HG02884 (cell line): ENCODE measurements around the gene NTM.
"Not testable (repeated sequence)": the region's sequence is repeated elsewhere in the genome, so short reads cannot be mapped to it uniquely, and the experiment has no call there.

ENCODE experiments used
- ATAC-seq: cut with Tn5 transposase; IDR thresholded peaks from one replicate; pipeline ENCODE4 v1.9.1; 2021; ENCODE audit warnings: mild to moderate bottlenecking, moderate library complexity; ENCODE audit not compliant: unreplicated experiment

The NTM gene

DNA sequence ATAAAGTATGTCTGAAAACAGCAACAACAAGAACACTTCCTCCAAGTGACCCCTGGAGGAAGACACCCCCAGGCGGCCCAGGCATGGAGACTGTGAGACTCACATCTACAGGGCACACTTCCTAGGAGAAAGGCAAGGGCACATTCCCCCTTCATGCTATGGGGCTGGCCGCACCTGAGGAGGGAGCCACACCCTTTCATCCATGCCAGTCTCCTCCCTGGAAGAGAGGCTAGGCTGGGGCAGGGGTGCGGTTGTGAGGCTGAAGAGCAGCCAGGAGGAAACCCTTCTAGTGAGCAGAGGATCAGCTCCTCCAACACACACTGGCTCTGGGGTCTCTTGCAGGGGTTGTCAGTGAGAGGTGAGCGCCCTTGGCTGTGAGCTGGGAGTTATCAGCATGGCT lies 678.8 kb downstream of the NTM start:
- no peak for ATAC-seq

GRCh38 chr11:132050049-132050448 lies 679.6 kb downstream of the NTM start:
- ATAC-seq: no peak

- ATAC-seq: no peak
Observed at GRCh38 chr11:132050577-132051165, 680.3 kb downstream of the NTM start.

- no peak for ATAC-seq
Observed at GRCh38 chr11:132051704-132052103, 681.3 kb downstream of the NTM start.

DNA sequence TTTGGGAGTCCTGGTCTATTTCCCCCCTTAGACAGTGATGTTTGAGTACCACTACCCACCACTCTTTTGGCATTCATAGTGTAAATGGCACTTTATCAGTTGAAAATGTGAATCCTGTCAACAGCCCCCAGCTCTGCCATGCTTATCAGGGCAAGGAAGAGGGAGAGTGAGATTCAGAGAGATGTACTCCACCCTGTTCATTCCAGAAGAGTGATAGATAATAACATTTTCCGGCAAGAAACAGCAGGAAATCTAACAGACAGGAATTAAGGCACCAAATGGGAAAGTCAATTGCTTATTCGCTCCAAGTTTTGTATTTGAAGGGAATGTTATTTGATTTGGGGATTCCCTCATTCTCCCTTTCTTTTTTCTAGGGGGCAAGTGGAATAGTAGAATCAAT lies 681.9 kb downstream of the NTM start:
- no peak for ATAC-seq

- ATAC-seq: no peak
Observed at GRCh38 chr11:132052904-132053303, 682.5 kb downstream of the NTM start.

- no peak for ATAC-seq
Observed at GRCh38 chr11:132054822-132055221, 684.4 kb downstream of the NTM start.

DNA sequence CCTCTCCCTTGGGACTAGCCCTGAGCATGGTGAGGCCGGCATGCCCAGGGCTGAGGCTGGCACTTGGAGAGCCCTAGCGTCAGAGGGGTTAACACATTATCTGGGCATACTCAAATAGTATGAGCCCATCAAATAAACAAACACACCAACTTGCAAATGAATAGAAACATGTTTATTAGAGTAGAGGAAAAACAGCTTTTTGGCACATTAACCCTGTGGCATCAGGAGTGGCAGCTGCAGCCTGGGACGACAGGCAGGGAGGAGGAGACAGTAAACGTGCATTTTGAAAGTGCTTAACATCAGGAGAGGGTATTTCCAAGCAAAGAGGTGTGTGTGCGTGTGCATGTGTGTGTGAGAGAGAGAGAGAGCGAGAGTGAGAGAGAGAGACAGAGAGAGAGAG lies 684.9 kb downstream of the NTM start:
- ATAC-seq: no peak

DNA sequence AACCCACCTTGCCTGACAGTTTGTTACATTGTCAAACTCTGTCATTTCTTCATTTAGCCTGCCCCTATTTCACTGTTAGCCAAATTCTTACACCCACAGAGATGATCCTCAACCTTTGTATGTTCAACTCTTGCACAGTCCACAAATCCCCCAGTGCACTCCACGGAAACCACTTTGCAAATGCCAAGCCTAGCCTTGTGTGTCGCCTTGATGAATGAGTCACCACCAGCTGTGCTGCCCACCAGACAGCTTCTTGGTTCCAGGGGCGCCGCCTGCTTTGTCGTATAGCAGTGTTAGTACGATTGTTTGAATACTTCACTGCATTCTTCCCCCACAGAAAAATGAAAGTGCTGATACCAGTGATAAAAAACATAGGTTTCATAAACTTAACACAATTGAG lies 686.3 kb downstream of the NTM start:
- ATAC-seq: no peak

DNA sequence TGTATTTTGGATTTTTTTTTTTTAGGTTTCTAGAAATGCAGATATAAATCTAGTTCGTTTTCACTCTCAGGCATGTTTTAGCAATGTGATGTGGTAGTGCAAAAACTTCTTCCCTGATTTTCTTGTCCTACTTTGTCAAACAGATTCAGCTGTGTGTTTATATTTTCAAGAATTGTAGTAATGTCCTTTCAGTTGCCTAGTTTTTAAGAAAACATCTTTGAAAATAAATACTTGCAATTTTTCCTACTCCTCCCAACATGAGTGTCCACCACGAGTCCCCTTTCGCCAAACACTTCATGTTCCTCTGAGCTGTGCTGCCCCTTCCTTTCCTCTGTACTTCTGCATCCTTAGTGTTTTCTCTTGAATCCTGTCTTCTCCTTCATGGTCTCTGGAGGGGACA lies 686.9 kb downstream of the NTM start:
- no peak for ATAC-seq

GRCh38 chr11:132058211-132058772 lies 687.9 kb downstream of the NTM start:
- no peak for ATAC-seq

GRCh38 chr11:132060567-132060966 lies 690.2 kb downstream of the NTM start:
- ATAC-seq: no peak

DNA sequence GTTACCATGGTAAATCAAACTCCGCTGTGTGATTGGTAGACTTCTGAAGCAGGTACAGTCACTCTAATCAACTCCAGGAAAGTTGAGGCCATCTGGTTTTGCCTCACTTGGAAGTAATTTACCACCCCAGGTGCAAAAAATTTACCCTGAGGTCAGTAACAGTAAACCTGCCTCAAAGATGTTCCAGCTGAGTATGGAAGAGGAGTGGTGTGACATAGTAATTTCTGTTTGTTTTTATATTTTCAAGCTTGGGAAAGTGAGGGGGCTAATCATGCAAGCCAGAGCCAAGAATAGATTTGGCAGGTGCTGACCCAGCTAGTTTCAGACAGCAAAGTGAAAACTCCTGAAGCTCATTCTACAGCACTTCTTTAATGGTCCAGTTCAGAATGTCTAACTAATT lies 691.6 kb downstream of the NTM start:
- ATAC-seq: no peak

- no peak for ATAC-seq
Observed at GRCh38 chr11:132062541-132062940, 692.1 kb downstream of the NTM start.

DNA sequence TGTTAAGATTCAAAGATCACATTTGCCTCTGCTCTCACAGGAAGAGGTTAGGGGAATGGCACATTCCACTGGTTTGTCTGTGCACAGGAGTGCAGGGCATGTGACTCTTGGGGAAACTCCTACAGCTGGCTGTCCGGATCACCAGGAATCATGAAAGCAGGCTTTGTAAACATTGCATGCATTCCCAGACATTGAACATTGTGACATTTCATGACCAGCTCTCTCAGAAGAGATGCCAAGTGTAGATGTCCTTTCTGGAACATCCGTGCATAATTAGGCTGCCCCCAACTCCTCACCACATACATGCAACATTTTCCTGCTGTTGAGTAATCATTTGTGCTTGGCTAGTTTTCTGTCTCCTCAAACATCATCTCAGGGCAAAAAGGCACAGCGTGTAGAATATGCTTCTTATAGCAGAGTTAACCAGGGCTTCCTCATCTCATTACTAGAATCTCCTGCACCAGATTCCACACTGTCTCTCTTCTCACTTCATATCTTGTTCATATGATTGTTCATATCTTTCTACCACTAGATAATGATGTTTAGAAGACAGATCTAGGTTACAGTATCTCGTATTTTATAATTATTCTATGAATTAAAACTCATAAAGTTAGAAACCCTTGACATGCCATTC lies 694.7 kb downstream of the NTM start:
- ATAC-seq: no peak

- no peak for ATAC-seq
Observed at GRCh38 chr11:132068556-132068955, 698.1 kb downstream of the NTM start.

- not testable (repeated sequence) for ATAC-seq
Observed at GRCh38 chr11:132069593-132069992, 699.2 kb downstream of the NTM start.

GRCh38 chr11:132070907-132071306 lies 700.5 kb downstream of the NTM start:
- not testable (repeated sequence) for ATAC-seq

GRCh38 chr11:132072044-132072857 lies 701.8 kb downstream of the NTM start:
- no peak for ATAC-seq

DNA sequence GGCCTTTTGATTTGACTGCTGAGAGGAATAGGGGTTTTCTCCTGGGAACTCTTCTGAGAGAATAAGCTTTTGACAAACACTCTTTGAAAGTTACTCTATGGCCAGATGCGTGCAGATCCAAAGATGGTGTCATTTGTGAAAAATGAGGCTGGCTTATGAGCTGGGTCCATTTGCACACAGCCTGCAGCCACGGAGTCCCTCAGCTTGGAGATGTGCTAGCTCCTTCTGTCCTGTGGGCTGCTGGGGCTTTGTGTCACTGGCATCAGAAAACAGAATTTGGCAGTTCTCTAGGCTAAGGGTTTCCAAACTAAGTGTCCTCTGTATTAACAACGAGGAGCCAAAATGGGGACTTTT lies 702.4 kb downstream of the NTM start:
- no peak for ATAC-seq

- ATAC-seq: no peak
Observed at GRCh38 chr11:132073787-132074186, 703.4 kb downstream of the NTM start.

- ATAC-seq: no peak
Observed at GRCh38 chr11:132075447-132075846, 705.0 kb downstream of the NTM start.
